Liver (tissue), 9 donors: Measurements from ENCODE around the gene ATP6AP1. TPM values are rescaled to one million over a fixed set of nuclear protein-coding genes. Genes with fewer than 3 reads are reported as not detected.

Experiments used
- DNase-seq: peaks from one replicate; pipeline ENCODE4 v3.0.0-alpha.2; 2017; ENCODE audit warnings: low spot score
- H3K27ac ChIP-seq, 2 donors: one replicate each; pipeline ENCODE4 v1.7.0; 2013; ENCODE audit warnings: inconsistent platforms in 2 of 2, low read length in 2 of 2, control low read depth in 1 of 2, low read depth in 1 of 2, mild to moderate bottlenecking in 1 of 2
- H3K27me3 ChIP-seq, 4 donors: one replicate each; pipeline versions ENCODE4 v1.6.1 to v1.7.0; 2013; ENCODE audit warnings: low read length in 3 of 4, inconsistent platforms in 1 of 4, mild to moderate bottlenecking in 1 of 4, moderate library complexity in 1 of 4; ENCODE audit not compliant: control insufficient read depth in 4 of 4, insufficient read depth in 4 of 4
- H3K36me3 ChIP-seq, 4 donors: one replicate each; pipeline versions ENCODE4 v1.6.1 to v1.7.0; 2013; ENCODE audit warnings: low read length in 3 of 4, mild to moderate bottlenecking in 3 of 4, low read depth in 1 of 4, moderate library complexity in 1 of 4; ENCODE audit not compliant: control insufficient read depth in 4 of 4, insufficient read depth in 3 of 4
- H3K4me1 ChIP-seq, 4 donors: one replicate each; pipeline versions ENCODE4 v1.6.1 to v1.7.0; 2013; ENCODE audit warnings: low read length in 3 of 4, mild to moderate bottlenecking in 3 of 4, moderate library complexity in 1 of 4; ENCODE audit not compliant: control insufficient read depth in 4 of 4, insufficient read depth in 4 of 4
- H3K4me3 ChIP-seq, 3 donors: one replicate each; pipeline versions ENCODE4 v1.6.1 to v1.7.0; 2013; ENCODE audit warnings: low read length in 3 of 3, control low read depth in 1 of 3, low read depth in 1 of 3, mild to moderate bottlenecking in 1 of 3
- H3K9ac ChIP-seq, 2 donors: one replicate each; pipeline ENCODE4 v1.7.0; 2013; ENCODE audit warnings: low read length in 2 of 2, mild to moderate bottlenecking in 2 of 2, moderate library complexity in 2 of 2, control low read depth in 1 of 2, low read depth in 1 of 2
- H3K9me3 ChIP-seq, 4 donors: one replicate each; pipeline versions ENCODE4 v1.6.1 to v1.7.0; 2013; ENCODE audit warnings: low read length in 3 of 4; ENCODE audit not compliant: control insufficient read depth in 4 of 4
- EGR1 ChIP-seq, 2 donors: IDR thresholded peaks; 2 replicates each; pipeline ENCODE4 v1.6.1; 2016 to 2018; ENCODE audit warnings: antibody characterized with exemption in 2 of 2, low read depth in 2 of 2
- FOXA1 ChIP-seq: IDR thresholded peaks from 2 replicates; pipeline ENCODE4 v1.6.1; 2016; ENCODE audit warnings: antibody characterized with exemption
- FOXA2 ChIP-seq: IDR thresholded peaks from 2 replicates; pipeline ENCODE4 v1.6.1; 2016; ENCODE audit warnings: antibody characterized with exemption
- GABPA ChIP-seq, 2 donors: IDR thresholded peaks in 1 of 2; conservative IDR thresholded peaks in 1 of 2; 2 replicates each; pipeline ENCODE4 v1.6.1; 2016; ENCODE audit warnings: antibody characterized with exemption in 2 of 2, mild to moderate bottlenecking in 1 of 2, moderate library complexity in 1 of 2
- HNF4A ChIP-seq, 2 donors: conservative IDR thresholded peaks; 2 replicates each; pipeline ENCODE4 v1.6.1; 2016; ENCODE audit warnings: antibody characterized with exemption in 2 of 2, mild to moderate bottlenecking in 2 of 2
- JUND ChIP-seq, 2 donors: IDR thresholded peaks; 2 replicates each; pipeline ENCODE4 v1.6.1; 2016; ENCODE audit warnings: antibody characterized with exemption in 2 of 2
- NR2F2 ChIP-seq: IDR thresholded peaks from 2 replicates; pipeline ENCODE4 v1.6.1; 2016; ENCODE audit warnings: antibody characterized with exemption
- RAD21 ChIP-seq, 2 donors: IDR thresholded peaks; 2 replicates each; pipeline ENCODE4 v1.6.1; 2016; ENCODE audit warnings: antibody characterized with exemption in 2 of 2, mild to moderate bottlenecking in 2 of 2
- RXRA ChIP-seq, 2 donors: IDR thresholded peaks; 2 replicates each; pipeline ENCODE4 v1.6.1; 2017 to 2018; ENCODE audit warnings: antibody characterized with exemption in 2 of 2, mild to moderate bottlenecking in 1 of 2
- SP1 ChIP-seq: IDR thresholded peaks from 2 replicates; pipeline ENCODE4 v1.6.1; 2018; ENCODE audit warnings: antibody characterized with exemption, mild to moderate bottlenecking
- TAF1 ChIP-seq: conservative IDR thresholded peaks from 2 replicates; pipeline ENCODE4 v1.6.1; 2016; ENCODE audit warnings: antibody characterized with exemption, mild to moderate bottlenecking
- YY1 ChIP-seq: IDR thresholded peaks from 2 replicates; pipeline ENCODE4 v1.6.1; 2016; ENCODE audit warnings: antibody characterized with exemption, mild to moderate bottlenecking
- WGBS: extraction: QIAGEN DNeasy Blood & Tissue Kit; methylation state at CpG from one replicate; pipeline ENCODE4 v1.1.7; 2013; 5-methylcytosine and 5-hydroxymethylcytosine counted together
- polyA plus RNA-seq, 2 donors: library from polyadenylated mRNA; stranded (reverse) in 1 of 2; unstranded in 1 of 2; fragments of 200-250 nt in 1 of 2; fragments of >200 nt in 1 of 2; fragmentation: Nextera tagmentation in 1 of 2; extraction: Ambion mirVana in 1 of 2; gene quantifications; one replicate each; pipeline versions ENCODE4 v1.2.1 to v1.2.3, GENCODE V29; 2013 to 2015
- total RNA-seq, 2 donors: library from RNA; depleted of rRNA; stranded (reverse); fragments of >200 nt; gene quantifications; one replicate each; pipeline ENCODE4 v1.2.3, GENCODE V29; 2014
- TF ChIP-seq, protein P1 (sequence below): IDR thresholded peaks from 2 replicates; pipeline ENCODE4 v1.6.1; 2016; ENCODE audit warnings: antibody characterized with exemption
- TF ChIP-seq, protein P2 (sequence below): IDR thresholded peaks from 2 replicates; pipeline ENCODE4 v1.6.1; 2016; ENCODE audit warnings: antibody characterized with exemption
- TF ChIP-seq, protein P3 (sequence below): fragments of 150-350 bp; IDR thresholded peaks from 2 replicates; pipeline ENCODE4 v1.5.1; 2017; ENCODE audit warnings: improper control_type of control experiment, low read depth, low read length; ENCODE audit not compliant: missing input control
- donor health status: healthy.
- donor health status: healthy.
- donor health status: healthy.
- donor health status: healthy.
- donor health status: healthy.

The ATP6AP1 gene
- total and polyA plus RNA-seq, 4 donors = 35.2 to 43.3 (median 40.8) TPM

DNA sequence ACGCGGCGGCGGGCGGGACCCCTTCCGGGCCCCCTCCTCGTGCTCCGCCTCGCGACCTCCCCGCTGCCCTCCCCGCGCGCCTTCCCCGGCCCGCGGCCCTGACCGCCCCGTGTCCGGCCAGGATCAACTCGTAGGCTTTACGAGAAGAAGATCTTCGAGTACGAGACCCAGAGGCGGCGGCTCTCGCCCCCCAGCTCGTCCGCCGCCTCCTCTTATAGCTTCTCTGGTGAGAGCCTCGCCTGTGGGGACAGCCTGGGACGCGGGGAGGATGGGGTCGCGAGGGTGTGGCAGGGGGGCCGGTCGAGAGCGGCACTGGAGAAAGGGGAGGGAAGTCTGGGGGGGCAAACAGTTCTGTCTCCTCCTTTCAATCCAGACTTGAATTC lies 48.9 kb upstream of the ATP6AP1 start:
- H3K4me3 ChIP-seq = peak overlapping the region; percentile 69 to 78 (median 72)
- no peaks in the 10 kb centered on the region for H3K9me3 ChIP-seq
- H3K9ac ChIP-seq = peak overlapping the region; percentile 87 to 91
- H3K27ac ChIP-seq = peak overlapping the region; percentile 96 to 98
- no peaks in the 10 kb centered on the region for H3K27me3 ChIP-seq
- no peak for DNase-seq
- TF ChIP-seq, protein P1, sequence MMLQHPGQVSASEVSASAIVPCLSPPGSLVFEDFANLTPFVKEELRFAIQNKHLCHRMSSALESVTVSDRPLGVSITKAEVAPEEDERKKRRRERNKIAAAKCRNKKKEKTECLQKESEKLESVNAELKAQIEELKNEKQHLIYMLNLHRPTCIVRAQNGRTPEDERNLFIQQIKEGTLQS = no peak
- no peaks in the 10 kb centered on the region for H3K36me3 ChIP-seq
- WGBS = under 1% methylated on average over 38 of the region's 38 CpGs
- peaks cover 6 to 11% (median 7%) of the 10 kb centered on the region in 4 donors for H3K4me1 ChIP-seq

DNA sequence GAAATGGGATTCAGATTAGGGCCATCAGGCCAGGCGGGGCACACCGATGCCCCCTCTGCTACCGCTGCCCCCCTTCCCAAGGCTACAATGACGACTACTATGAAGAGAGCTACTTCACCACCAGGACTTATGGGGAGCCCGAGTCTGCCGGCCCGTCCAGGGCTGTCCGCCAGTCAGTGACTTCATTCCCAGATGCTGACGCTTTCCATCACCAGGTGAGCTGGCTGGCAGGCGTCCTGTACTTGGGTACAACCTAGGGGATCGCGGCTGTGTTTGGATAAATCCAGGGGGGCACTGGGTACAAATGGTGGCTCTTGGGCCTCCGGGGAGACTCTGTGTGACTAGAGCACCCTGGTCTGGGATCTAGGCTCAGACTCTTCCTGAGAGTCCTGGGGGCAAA lies 48.3 kb upstream of the ATP6AP1 start:
- H3K36me3 ChIP-seq = no peaks in the 10 kb centered on the region
- peak overlapping the region; percentile 69 to 78 (median 72) for H3K4me3 ChIP-seq
- H3K27ac ChIP-seq = peak overlapping the region; percentile 96 to 98
- no peaks in the 10 kb centered on the region for H3K9me3 ChIP-seq
- peaks cover 3 to 11% (median 7%) of the 10 kb centered on the region in 4 donors for H3K4me1 ChIP-seq
- TF ChIP-seq SP1 (no peak), RXRA (IDR thresholded peaks at IDR 0.05) (no peak), NR2F2 (no peak), YY1 (no peak), HNF4A (conservative IDR thresholded peaks at IDR 0.05) (no peak), RAD21 (IDR thresholded peaks at IDR 0.05) (no peak), EGR1 (IDR thresholded peaks at IDR 0.05; ENCODE audit: low read depth in 2 of 2) (no peak), FOXA1 (no peak), GABPA (IDR thresholded peaks at IDR 0.05 in 1 of 2, conservative IDR thresholded peaks at IDR 0.05 in 1 of 2) (no peak), FOXA2 (no peak)
- TF ChIP-seq, protein P2, sequence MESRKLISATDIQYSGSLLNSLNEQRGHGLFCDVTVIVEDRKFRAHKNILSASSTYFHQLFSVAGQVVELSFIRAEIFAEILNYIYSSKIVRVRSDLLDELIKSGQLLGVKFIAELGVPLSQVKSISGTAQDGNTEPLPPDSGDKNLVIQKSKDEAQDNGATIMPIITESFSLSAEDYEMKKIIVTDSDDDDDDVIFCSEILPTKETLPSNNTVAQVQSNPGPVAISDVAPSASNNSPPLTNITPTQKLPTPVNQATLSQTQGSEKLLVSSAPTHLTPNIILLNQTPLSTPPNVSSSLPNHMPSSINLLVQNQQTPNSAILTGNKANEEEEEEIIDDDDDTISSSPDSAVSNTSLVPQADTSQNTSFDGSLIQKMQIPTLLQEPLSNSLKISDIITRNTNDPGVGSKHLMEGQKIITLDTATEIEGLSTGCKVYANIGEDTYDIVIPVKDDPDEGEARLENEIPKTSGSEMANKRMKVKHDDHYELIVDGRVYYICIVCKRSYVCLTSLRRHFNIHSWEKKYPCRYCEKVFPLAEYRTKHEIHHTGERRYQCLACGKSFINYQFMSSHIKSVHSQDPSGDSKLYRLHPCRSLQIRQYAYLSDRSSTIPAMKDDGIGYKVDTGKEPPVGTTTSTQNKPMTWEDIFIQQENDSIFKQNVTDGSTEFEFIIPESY = no peak
- WGBS = 33% methylated on average over 13 of the region's 13 CpGs
- DNase-seq = no peak
- H3K9ac ChIP-seq = peak overlapping the region; percentile 87 to 91
- H3K27me3 ChIP-seq = no peaks in the 10 kb centered on the region

DNA sequence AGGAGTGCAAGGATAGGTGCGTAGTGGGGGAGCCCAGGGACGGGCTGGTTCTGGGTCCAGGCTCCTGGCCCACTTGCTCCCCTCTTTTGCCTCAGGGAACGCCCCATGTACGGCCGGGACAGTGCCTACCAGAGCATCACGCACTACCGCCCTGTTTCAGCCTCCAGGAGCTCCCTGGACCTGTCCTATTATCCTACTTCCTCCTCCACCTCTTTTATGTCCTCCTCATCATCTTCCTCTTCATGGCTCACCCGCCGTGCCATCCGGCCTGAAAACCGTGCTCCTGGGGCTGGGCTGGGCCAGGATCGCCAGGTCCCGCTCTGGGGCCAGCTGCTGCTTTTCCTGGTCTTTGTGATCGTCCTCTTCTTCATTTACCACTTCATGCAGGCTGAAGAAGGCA lies 47.7 kb upstream of the ATP6AP1 start:
- 93% methylated on average over 14 of the region's 14 CpGs for WGBS
- peaks cover 3 to 11% (median 7%) of the 10 kb centered on the region in 4 donors for H3K4me1 ChIP-seq
- H3K9me3 ChIP-seq = no peaks in the 10 kb centered on the region
- no peak for DNase-seq
- no peak overlapping the region for H3K9ac ChIP-seq
- no peak overlapping the region for H3K4me3 ChIP-seq
- no peaks in the 10 kb centered on the region for H3K36me3 ChIP-seq
- TF ChIP-seq SP1 (no peak), TAF1 (no peak), RXRA (IDR thresholded peaks at IDR 0.05) (no peak), JUND (IDR thresholded peaks at IDR 0.05) (no peak), FOXA1 (no peak), GABPA (IDR thresholded peaks at IDR 0.05 in 1 of 2, conservative IDR thresholded peaks at IDR 0.05 in 1 of 2) (no peak)
- TF ChIP-seq, protein P3, sequence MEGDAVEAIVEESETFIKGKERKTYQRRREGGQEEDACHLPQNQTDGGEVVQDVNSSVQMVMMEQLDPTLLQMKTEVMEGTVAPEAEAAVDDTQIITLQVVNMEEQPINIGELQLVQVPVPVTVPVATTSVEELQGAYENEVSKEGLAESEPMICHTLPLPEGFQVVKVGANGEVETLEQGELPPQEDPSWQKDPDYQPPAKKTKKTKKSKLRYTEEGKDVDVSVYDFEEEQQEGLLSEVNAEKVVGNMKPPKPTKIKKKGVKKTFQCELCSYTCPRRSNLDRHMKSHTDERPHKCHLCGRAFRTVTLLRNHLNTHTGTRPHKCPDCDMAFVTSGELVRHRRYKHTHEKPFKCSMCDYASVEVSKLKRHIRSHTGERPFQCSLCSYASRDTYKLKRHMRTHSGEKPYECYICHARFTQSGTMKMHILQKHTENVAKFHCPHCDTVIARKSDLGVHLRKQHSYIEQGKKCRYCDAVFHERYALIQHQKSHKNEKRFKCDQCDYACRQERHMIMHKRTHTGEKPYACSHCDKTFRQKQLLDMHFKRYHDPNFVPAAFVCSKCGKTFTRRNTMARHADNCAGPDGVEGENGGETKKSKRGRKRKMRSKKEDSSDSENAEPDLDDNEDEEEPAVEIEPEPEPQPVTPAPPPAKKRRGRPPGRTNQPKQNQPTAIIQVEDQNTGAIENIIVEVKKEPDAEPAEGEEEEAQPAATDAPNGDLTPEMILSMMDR = no peak
- no peaks in the 10 kb centered on the region for H3K27me3 ChIP-seq
- H3K27ac ChIP-seq = no peak overlapping the region
